Astrocyte of the spinal cord (primary cell): ENCODE measurements around the gene MPIG6B.

Source experiments
- DNase-seq: peaks from one replicate; pipeline ENCODE4 v3.0.0; 2011; ENCODE audit warnings: low read depth, low spot score
- H3K4me3 ChIP-seq: 2 replicates; pipeline ENCODE4 v1.5.1; 2011; ENCODE audit warnings: low read depth, mild to moderate bottlenecking, low read length, moderate library complexity
- CTCF ChIP-seq: IDR thresholded peaks from 2 replicates; pipeline ENCODE4 v1.5.1; 2012; ENCODE audit warnings: low read depth, mild to moderate bottlenecking, low read length, inconsistent platforms
- in situ Hi-C: cut with HindIII; loops from 2 replicates; pipeline ENCODE4 v1.10.0; 2017; ENCODE audit warnings: low sequenced_read_pairs

The MPIG6B gene

GRCh38 chr6:31723245-31723979 is at the start of gene MPIG6B:
Gene MPIG6B, plus strand, starts transcription at chr6:31723373. Its CDS starts 11 bp downstream, at chr6:31723384.
- no peak for TF ChIP-seq CTCF
- in situ Hi-C loops: no loop called here

GRCh38 chr6:31676322-31676903 is 46.8 kb upstream of the MPIG6B start:
- DNase-seq: no peak
- no peak for TF ChIP-seq CTCF
- H3K4me3 ChIP-seq: no peak overlapping the region
- in situ Hi-C loops: no loop called here

More at GRCh38 chr6:31723245-31723979, at the start of gene MPIG6B:
- H3K4me3 ChIP-seq: no peak within 1 kb of the TSS
- DNase-seq: no peak

GRCh38 chr6:31676904-31677303 is 46.3 kb upstream of the MPIG6B start:
- no peak overlapping the region for H3K4me3 ChIP-seq
- in situ Hi-C loops: no loop called here
- no peak for TF ChIP-seq CTCF
- DNase-seq: no peak

- no peak for TF ChIP-seq CTCF
- in situ Hi-C loops: no loop called here
These were observed 45.2 kb upstream of the MPIG6B start for GRCh38 chr6:31677955-31678354.

GRCh38 chr6:31680226-31681134 is 42.7 kb upstream of the MPIG6B start, which contains the start of gene LY6G5C:
Gene LY6G5C, minus strand, starts transcription at chr6:31681067. Its CDS starts 694 bp downstream, at chr6:31680373.
- TF ChIP-seq CTCF: peak; percentile 71
- in situ Hi-C loops: no loop called here
- peak; percentile 91 for DNase-seq
- peak within 1 kb of the TSS; percentile 35 for H3K4me3 ChIP-seq

More at GRCh38 chr6:31677955-31678354, 45.2 kb upstream of the MPIG6B start:
- DNase-seq: no peak
- H3K4me3 ChIP-seq: no peak overlapping the region

GRCh38 chr6:31681135-31681671 is 42.0 kb upstream of the MPIG6B start:
- H3K4me3 ChIP-seq: peak overlapping the region; percentile 35
- no peak for DNase-seq
- in situ Hi-C loops: no loop called here
- TF ChIP-seq CTCF: no peak
